A549 treated with DMSO at 1 μM for 4 hours (cell line): Measurements from ENCODE around the gene SIGLEC11. TPM values are rescaled to one million over a fixed set of nuclear protein-coding genes. Genes with fewer than 3 reads are reported as not detected.

Experiments
- total RNA-seq: library from RNA; stranded (reverse); fragments of 200-300 nt; extraction: Qiagen RNA extraction; gene quantifications from 5 replicates; pipeline ENCODE4 v1.2.3, GENCODE V29; 2022; ENCODE audit warnings: low read depth

Gene SIGLEC11
- not detected in 5 replicates for total RNA-seq

DNA sequence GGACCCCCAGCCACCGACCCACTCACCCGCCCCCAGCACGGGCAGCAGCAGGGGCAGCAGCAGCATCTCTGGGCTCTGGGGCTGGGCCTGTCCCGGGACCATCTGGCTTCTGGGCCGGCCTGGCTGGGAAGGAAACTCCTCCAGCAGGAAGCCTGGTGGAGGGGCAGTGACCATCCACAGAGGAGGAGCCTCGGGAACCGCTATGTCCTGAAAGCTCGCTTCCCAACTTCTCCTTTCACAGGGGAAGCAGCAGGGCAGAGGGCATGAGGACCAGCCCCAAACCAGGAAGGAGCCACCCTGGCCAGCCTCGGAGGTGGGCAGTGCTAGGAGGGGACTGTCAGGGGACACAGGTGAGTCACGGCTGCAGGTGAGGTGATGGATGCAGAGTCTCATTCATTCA, at the start of gene SIGLEC11:
Gene SIGLEC11, minus strand, starts transcription at position 193 of the 400 bp plus-strand sequence. Its CDS starts 91 bp downstream, at position 102.

DNA sequence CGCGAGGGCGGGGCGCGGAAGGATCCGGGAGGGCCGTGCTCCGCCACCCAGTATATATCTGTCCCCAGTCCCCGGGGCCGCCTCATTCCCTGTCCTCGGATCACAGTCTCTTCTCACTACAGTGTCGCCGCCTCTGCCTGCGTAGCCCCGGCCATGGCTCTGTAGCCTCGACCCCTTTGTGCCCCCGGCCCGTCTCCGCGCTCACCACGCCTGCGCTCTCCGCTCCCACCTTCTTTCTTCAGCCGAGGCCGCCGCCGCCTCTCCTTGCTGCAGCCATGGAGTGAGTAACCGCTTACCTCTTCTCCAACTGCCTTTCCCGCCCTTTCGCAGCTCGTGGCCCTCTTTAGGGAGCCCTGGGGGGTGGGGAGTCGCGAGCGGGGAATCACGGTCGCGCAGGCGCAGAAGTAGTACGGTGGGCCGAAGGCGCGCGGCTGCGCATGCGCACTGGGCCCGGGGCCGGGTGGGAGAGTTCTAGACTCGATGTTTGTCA, 31.8 kb downstream of the SIGLEC11 start, which contains the start of the genes ATF5 and NUP62:
Gene ATF5, plus strand, starts transcription at position 85 of the 490 bp plus-strand sequence. CDS start 1,646 bp downstream, outside the sequence.
Gene NUP62, minus strand, starts transcription at position 384 of the 490 bp plus-strand sequence. CDS start 19,697 bp downstream, outside the sequence.

Other genes with a start within 250 kb of the SIGLEC11 start
- gene TSKS, start 197.9 kb downstream of the SIGLEC11 start, total RNA-seq = 0.06 TPM in 1 of 5 replicates, not detected in the others
- 44.3 to 56.6 TPM (median 52.4 TPM) in 5 replicates for gene AP2A1, start 194.2 kb downstream of the SIGLEC11 start, total RNA-seq
- gene FUZ, start 147.9 kb downstream of the SIGLEC11 start, total RNA-seq = 13.9 to 17.0 TPM (median 15.0 TPM) in 5 replicates
- 51.8 to 71.0 TPM (median 61.4 TPM) in 5 replicates for gene MED25, start 142.9 kb downstream of the SIGLEC11 start, total RNA-seq
- gene PTOV1, start 110.0 kb downstream of the SIGLEC11 start, total RNA-seq = 121 to 156 TPM (median 142 TPM) in 5 replicates
- 51.8 to 57.7 TPM (median 54.9 TPM) in 5 replicates for gene PNKP, start 93.6 kb downstream of the SIGLEC11 start, total RNA-seq
- 75.5 to 121 TPM (median 104 TPM) in 5 replicates for gene AKT1S1, start 83.8 kb downstream of the SIGLEC11 start, total RNA-seq
- gene TBC1D17, start 83.5 kb downstream of the SIGLEC11 start, total RNA-seq = 21.9 to 24.2 TPM (median 22.6 TPM) in 5 replicates
- gene IL4I1, start 64.3 kb downstream of the SIGLEC11 start, total RNA-seq = 0.58 to 1.2 TPM (median 0.76 TPM) in 5 replicates
- gene ATF5, start 32.0 kb downstream of the SIGLEC11 start, total RNA-seq = 47.7 to 59.0 TPM (median 52.0 TPM) in 5 replicates
- 78.6 to 111 TPM (median 98.3 TPM) in 5 replicates for gene NUP62, start 31.7 kb downstream of the SIGLEC11 start, total RNA-seq
- gene VRK3, start 64.2 kb upstream of the SIGLEC11 start, total RNA-seq = 36.7 to 43.4 TPM (median 42.8 TPM) in 5 replicates
- 9.1 to 12.1 TPM (median 11.4 TPM) in 5 replicates for gene ZNF473, start 64.8 kb upstream of the SIGLEC11 start, total RNA-seq
- gene IZUMO2, start 202.1 kb upstream of the SIGLEC11 start, total RNA-seq = not detected in 5 replicates
- gene MYH14, start 242.4 kb upstream of the SIGLEC11 start, total RNA-seq = 5.5 to 7.0 TPM (median 6.6 TPM) in 5 replicates